Heart left ventricle (tissue), 13 donors: ENCODE measurements around the gene GPRC5B.

Experiments
- CTCF ChIP-seq, 12 donors: fragments of 200-600 bp; sonication (generic) in 4 of 12; IDR thresholded peaks; one replicate each; pipeline versions ENCODE4 v1.5.0 to v1.8.0; 2018 to 2022; ENCODE audit warnings: antibody characterized with exemption in 12 of 12, mild to moderate bottlenecking in 5 of 12
- POLR2A ChIP-seq, 2 donors: fragments of 450-650 bp; IDR thresholded peaks; one replicate each; pipeline ENCODE4 v1.6.1; 2017; ENCODE audit warnings: antibody characterized with exemption in 2 of 2, mild to moderate bottlenecking in 2 of 2, moderate library complexity in 2 of 2
- donor health status: ischemic (EF 13 %, LVEDD 7.1; RV severe dilation, severe dysfunction).
- donor health status: DM: no; HTN: yes; CAD: no.
- donor health status: DM: no; HTN: no; CAD: no.
- donor health status: ischemic (EF 25% LVEDD 6.9; RV normal size, moderate dysfunction).
- donor health status: ischemic (EF 25% LVEDD 5.7; RV mildly dilated, moderate dysfunction).
- donor health status: ischemic (EF 35%, LVEDD 5.7; RV mildly dilated, moderate dysfunction).
- donor health status: nonischemic (EF 11% LVEDD 7.7; RV severe dilation, severe dysfunction).
- donor health status: DM: yes; HTN: yes; CAD: no.
- donor health status: PGD.
- donor health status: ischemic (EF 29% LVEDD 5.4; RV normal size, mild dysfunction).
- donor health status: nonischemic (EF 23%, LVEDD 6.1; RV moderate dilation, normal function).

GRCh38 chr16:19860166-19861041, 24.2 kb downstream of the GPRC5B start:
- no peak for TF ChIP-seq CTCF (IDR thresholded peaks at IDR 0.05)
- TF ChIP-seq POLR2A (IDR thresholded peaks at IDR 0.05), result no peak
